ENCODE data around the gene AMT.
"Not testable (repeated sequence)": the region's sequence is repeated elsewhere in the genome, so short reads cannot be mapped to it uniquely, and the experiment has no call there.

Gene AMT

GRCh38 chr3:49424816-49425215, 2.5 kb upstream of the AMT start:
- DNase-seq (ENCODE audit: low read depth in 2 of 2) = no peak

GRCh38 chr3:49421890-49422378, 339 bp downstream of the AMT start:
- DNase-seq (ENCODE audit: low read depth in 2 of 2) = no peak

GRCh38 chr3:49417516-49418120, 4.7 kb downstream of the AMT start:
- no peak for DNase-seq (ENCODE audit: low read depth in 2 of 2)

- no peak for DNase-seq (ENCODE audit: low read depth in 2 of 2)
Observed at GRCh38 chr3:49416867-49417266, 5.4 kb downstream of the AMT start.

- DNase-seq (ENCODE audit: low read depth in 2 of 2) = no peak
Observed at GRCh38 chr3:49415931-49416601, 6.2 kb downstream of the AMT start.

- DNase-seq (ENCODE audit: low read depth in 2 of 2) = no peak
Observed at GRCh38 chr3:49414753-49415152, 7.5 kb downstream of the AMT start.

- DNase-seq (ENCODE audit: low read depth in 2 of 2) = no peak
Observed at GRCh38 chr3:49413338-49413734, 8.9 kb downstream of the AMT start.

- no peak for DNase-seq (ENCODE audit: low read depth in 2 of 2)
Observed at GRCh38 chr3:49412632-49413337, 9.5 kb downstream of the AMT start.

GRCh38 chr3:49411968-49412631, 10.2 kb downstream of the AMT start, which contains the start of the genes RHOA and TCTA:
Gene RHOA (minus strand): TSS chr3:49411976. CDS start chr3:49375589, 36,387 bp downstream.
Gene TCTA (plus strand): TSS chr3:49412423. CDS start chr3:49412427, 4 bp downstream.
- peak; percentile 100 for DNase-seq (ENCODE audit: low read depth in 2 of 2)

GRCh38 chr3:49411535-49411967, 10.7 kb downstream of the AMT start:
- DNase-seq (ENCODE audit: low read depth in 2 of 2) = no peak

- no peak for DNase-seq (ENCODE audit: low read depth in 2 of 2)
Observed at GRCh38 chr3:49410846-49411534, 11.3 kb downstream of the AMT start.

- no peak for DNase-seq (ENCODE audit: low read depth in 2 of 2)
Observed at GRCh38 chr3:49410066-49410845, 12.0 kb downstream of the AMT start.

- no peak for DNase-seq (ENCODE audit: low read depth in 2 of 2)
Observed at GRCh38 chr3:49406571-49407565, 15.4 kb downstream of the AMT start.

- not testable (repeated sequence) for DNase-seq (ENCODE audit: low read depth in 2 of 2)
Observed at GRCh38 chr3:49405570-49405969, 16.7 kb downstream of the AMT start.

GRCh38 chr3:49403891-49404290, 18.4 kb downstream of the AMT start:
- no peak for DNase-seq (ENCODE audit: low read depth in 2 of 2)

- DNase-seq (ENCODE audit: low read depth in 2 of 2) = no peak
Observed at GRCh38 chr3:49401766-49402165, 20.5 kb downstream of the AMT start.

- no peak for DNase-seq (ENCODE audit: low read depth in 2 of 2)
Observed at GRCh38 chr3:49399461-49399860, 22.8 kb downstream of the AMT start.

GRCh38 chr3:49397470-49397869, 24.8 kb downstream of the AMT start:
- DNase-seq (ENCODE audit: low read depth in 2 of 2) = no peak

- DNase-seq (ENCODE audit: low read depth in 2 of 2) = not testable (repeated sequence)
Observed at GRCh38 chr3:49391310-49391709, 31.0 kb downstream of the AMT start.

All from fibroblast of skin of left quadriceps (primary cell).